GF-D8 (cell line): ENCODE measurements around the gene NFAT5.

Experiments used
- DNase-seq: peaks from one replicate; lab custom pipeline; 2025; lab: John Stamatoyannopoulos, UW

The NFAT5 gene

GRCh38 chr16:69741951-69742904, 176.5 kb downstream of the NFAT5 start:
- DNase-seq = no peak

GRCh38 chr16:69744363-69745231, 178.8 kb downstream of the NFAT5 start:
- no peak for DNase-seq

GRCh38 chr16:69745232-69745612, 179.5 kb downstream of the NFAT5 start:
- no peak for DNase-seq

- DNase-seq = no peak
Measured at GRCh38 chr16:69745959-69746358, 180.2 kb downstream of the NFAT5 start.

GRCh38 chr16:69747115-69747514, 181.3 kb downstream of the NFAT5 start:
- DNase-seq = no peak

GRCh38 chr16:69748694-69749345, 183.1 kb downstream of the NFAT5 start:
- DNase-seq = no peak

GRCh38 chr16:69754143-69754468, 188.3 kb downstream of the NFAT5 start:
- no peak for DNase-seq
